Smooth muscle cell (in vitro differentiated cells): ENCODE data around the gene RNF217. TPM values are rescaled to one million over a fixed set of nuclear protein-coding genes. Genes with fewer than 3 reads are reported as not detected.

Source experiments
- DNase-seq: peaks from one replicate; lab custom pipeline; 2025; ENCODE audit not compliant: unreplicated experiment; lab: John Stamatoyannopoulos, UW
- H2AFZ ChIP-seq: fragments of 200-600 bp; sonication (generic); 2 replicates; pipeline ENCODE4 v1.6.0; 2016; ENCODE audit warnings: antibody characterized with exemption, low read depth, mild to moderate bottlenecking
- H3F3A ChIP-seq: fragments of 200-600 bp; sonication (generic); 2 replicates; pipeline ENCODE4 v1.6.0; 2017; ENCODE audit warnings: antibody characterized with exemption, low read depth
- H3K27ac ChIP-seq: fragments of 200-600 bp; sonication (generic); 2 replicates; pipeline ENCODE4 v1.5.1; 2016; ENCODE audit warnings: low read depth, mild to moderate bottlenecking
- H3K27me3 ChIP-seq: fragments of 200-600 bp; sonication (generic); 2 replicates; pipeline ENCODE4 v1.6.1; 2016; ENCODE audit warnings: low read depth, mild to moderate bottlenecking
- H3K36me3 ChIP-seq: fragments of 200-600 bp; sonication (generic); 2 replicates; pipeline ENCODE4 v1.5.1; 2016; ENCODE audit warnings: low read depth
- H3K4me1 ChIP-seq: fragments of 200-600 bp; sonication (generic); 2 replicates; pipeline ENCODE4 v1.5.1; 2016; ENCODE audit warnings: low read depth
- H3K4me2 ChIP-seq: fragments of 200-600 bp; sonication (generic); 2 replicates; pipeline ENCODE4 v1.6.0; 2016; ENCODE audit warnings: mild to moderate bottlenecking
- H3K4me3 ChIP-seq: fragments of 200-600 bp; sonication (generic); 2 replicates; pipeline ENCODE4 v1.5.1; 2016; ENCODE audit warnings: mild to moderate bottlenecking
- H3K79me2 ChIP-seq: fragments of 200-600 bp; sonication (generic); 2 replicates; pipeline ENCODE4 v1.6.0; 2016; ENCODE audit warnings: low read depth, mild to moderate bottlenecking
- H3K9ac ChIP-seq: fragments of 200-600 bp; sonication (generic); 2 replicates; pipeline ENCODE4 v1.6.0; 2016; ENCODE audit warnings: low read depth
- H3K9me3 ChIP-seq: fragments of 200-600 bp; sonication (generic); replicated peaks from 2 replicates; pipeline ENCODE4 v1.5.1; 2016; ENCODE audit warnings: low read depth
- H4K20me1 ChIP-seq: fragments of 200-600 bp; sonication (generic); 2 replicates; pipeline ENCODE4 v1.6.0; 2016; ENCODE audit warnings: low read depth
- WGBS: methylation state at CpG from one replicate; pipeline ENCODE4 v1.1.7; 2016; ENCODE audit warnings: low lambda C conversion rate; 5-methylcytosine and 5-hydroxymethylcytosine counted together
- polyA plus RNA-seq: library from polyadenylated mRNA; unstranded; fragments of >200 nt; fragmentation: Nextera tagmentation; extraction: Ambion mirVana; gene quantifications from 2 replicates; pipeline ENCODE4 v1.2.1, GENCODE V29; 2016
- total RNA-seq: library from RNA; depleted of rRNA; stranded (reverse); fragments of >200 nt; gene quantifications from 2 replicates; pipeline ENCODE4 v1.2.3, GENCODE V29; 2014
- TF ChIP-seq, protein P1 (sequence below): fragments of 200-600 bp; sonication (generic); IDR thresholded peaks from 2 replicates; pipeline ENCODE4 v1.5.1; 2017; ENCODE audit warnings: borderline replicate concordance, mild to moderate bottlenecking, antibody characterized with exemption; ENCODE audit not compliant: insufficient read depth, poor library complexity, severe bottlenecking

Gene RNF217
- total and polyA plus RNA-seq, 2 experiments from 2014 or later: 15.6 to 127 TPM

DNA sequence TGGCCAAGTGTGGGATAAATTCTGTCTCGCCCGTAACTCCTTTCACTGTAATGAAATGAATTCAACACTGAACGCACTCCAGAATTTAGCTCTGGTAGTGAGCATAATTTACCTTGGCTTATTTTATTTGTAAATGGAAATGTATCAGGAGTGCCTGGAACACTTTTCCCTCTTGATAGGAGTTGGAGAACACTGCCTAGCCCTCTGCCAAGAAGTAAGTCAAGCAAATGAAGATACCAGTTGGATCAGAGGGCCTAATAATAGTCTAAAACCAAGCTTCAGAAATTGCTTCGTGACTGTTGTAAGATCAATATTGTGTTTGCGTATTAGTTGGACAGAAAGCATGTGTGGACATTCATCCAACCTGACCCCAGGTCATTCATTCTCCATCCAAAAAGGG is 126.7 kb downstream of the RNF217 start:
- Histone ChIP-seq H3F3A (no peaks in the 10 kb centered on the region), H4K20me1 (no peaks in the 10 kb centered on the region), H3K36me3 (peaks cover 5% of the 10 kb centered on the region), H3K9me3 (no peaks in the 10 kb centered on the region), H3K27me3 (no peaks in the 10 kb centered on the region), H3K9ac (no peak overlapping the region), H2AFZ (no peak overlapping the region), H3K4me1 (no peaks in the 10 kb centered on the region), H3K4me2 (no peak overlapping the region), H3K4me3 (no peak overlapping the region), H3K79me2 (peaks cover 6% of the 10 kb centered on the region), H3K27ac (no peak overlapping the region)
- over 99% methylated on average over 5 of the region's 5 CpGs for WGBS
- TF ChIP-seq, protein P1, sequence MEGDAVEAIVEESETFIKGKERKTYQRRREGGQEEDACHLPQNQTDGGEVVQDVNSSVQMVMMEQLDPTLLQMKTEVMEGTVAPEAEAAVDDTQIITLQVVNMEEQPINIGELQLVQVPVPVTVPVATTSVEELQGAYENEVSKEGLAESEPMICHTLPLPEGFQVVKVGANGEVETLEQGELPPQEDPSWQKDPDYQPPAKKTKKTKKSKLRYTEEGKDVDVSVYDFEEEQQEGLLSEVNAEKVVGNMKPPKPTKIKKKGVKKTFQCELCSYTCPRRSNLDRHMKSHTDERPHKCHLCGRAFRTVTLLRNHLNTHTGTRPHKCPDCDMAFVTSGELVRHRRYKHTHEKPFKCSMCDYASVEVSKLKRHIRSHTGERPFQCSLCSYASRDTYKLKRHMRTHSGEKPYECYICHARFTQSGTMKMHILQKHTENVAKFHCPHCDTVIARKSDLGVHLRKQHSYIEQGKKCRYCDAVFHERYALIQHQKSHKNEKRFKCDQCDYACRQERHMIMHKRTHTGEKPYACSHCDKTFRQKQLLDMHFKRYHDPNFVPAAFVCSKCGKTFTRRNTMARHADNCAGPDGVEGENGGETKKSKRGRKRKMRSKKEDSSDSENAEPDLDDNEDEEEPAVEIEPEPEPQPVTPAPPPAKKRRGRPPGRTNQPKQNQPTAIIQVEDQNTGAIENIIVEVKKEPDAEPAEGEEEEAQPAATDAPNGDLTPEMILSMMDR: no peak
- no peak for DNase-seq

GRCh38 chr6:125094563-125094962 is 132.3 kb downstream of the RNF217 start:
- WGBS: 73% methylated on average over 3 of the region's 3 CpGs
- Histone ChIP-seq H4K20me1 (no peaks in the 10 kb centered on the region), H3K4me3 (no peak overlapping the region), H3K27me3 (no peaks in the 10 kb centered on the region), H3K4me2 (no peak overlapping the region), H3K4me1 (peaks cover 6% of the 10 kb centered on the region), H3K9ac (peak overlapping the region; percentile 31), H3K27ac (peak overlapping the region; percentile 84), H3K79me2 (no peaks in the 10 kb centered on the region), H3F3A (peaks cover 11% of the 10 kb centered on the region), H3K36me3 (no peaks in the 10 kb centered on the region), H2AFZ (no peak overlapping the region), H3K9me3 (no peaks in the 10 kb centered on the region)
- no peak for DNase-seq
- TF ChIP-seq, protein P1: no peak

GRCh38 chr6:125095580-125096301 is 133.5 kb downstream of the RNF217 start:
- DNase-seq: no peak
- Histone ChIP-seq H3F3A (peaks cover 17% of the 10 kb centered on the region), H3K79me2 (no peaks in the 10 kb centered on the region), H3K4me2 (peak overlapping the region; percentile 24), H3K36me3 (no peaks in the 10 kb centered on the region), H4K20me1 (no peaks in the 10 kb centered on the region), H3K27ac (peak overlapping the region; percentile 84), H3K4me3 (no peak overlapping the region), H3K9ac (peak overlapping the region; percentile 5), H3K4me1 (peaks cover 7% of the 10 kb centered on the region), H3K27me3 (no peaks in the 10 kb centered on the region), H3K9me3 (no peaks in the 10 kb centered on the region), H2AFZ (no peak overlapping the region)
- WGBS: 84% methylated on average over 5 of the region's 5 CpGs
- TF ChIP-seq, protein P1: no peak

- peaks cover 27% of the 10 kb centered on the region for H3F3A ChIP-seq
- no peaks in the 10 kb centered on the region for H3K36me3 ChIP-seq
- no peak for DNase-seq
- no peak overlapping the region for H2AFZ ChIP-seq
- peaks cover 21% of the 10 kb centered on the region for H3K4me1 ChIP-seq
- WGBS: 94% methylated on average over 2 of the region's 2 CpGs
- H3K79me2 ChIP-seq: no peaks in the 10 kb centered on the region
- H4K20me1 ChIP-seq: no peaks in the 10 kb centered on the region
- no peaks in the 10 kb centered on the region for H3K9me3 ChIP-seq
- TF ChIP-seq, protein P1: no peak
- no peak overlapping the region for H3K9ac ChIP-seq
- H3K27me3 ChIP-seq: no peaks in the 10 kb centered on the region
- H3K4me2 ChIP-seq: no peak overlapping the region
- no peak overlapping the region for H3K27ac ChIP-seq
- no peak overlapping the region for H3K4me3 ChIP-seq
Observed at GRCh38 chr6:125097186-125097585, 134.9 kb downstream of the RNF217 start.
